Measurements from ENCODE around the gene ACTL6A.

- TF ChIP-seq ZNF274 (IDR thresholded peaks at IDR 0.05; ENCODE audit: low read depth, low read length) (no peak), YY1 (IDR thresholded peaks at IDR 0.05; ENCODE audit: insufficient read depth, insufficient read length) (no peak), SUZ12 (IDR thresholded peaks at IDR 0.05; ENCODE audit: extremely low read depth, insufficient read depth, insufficient read length) (no peak)
Measured at GRCh38 chr3:179603321-179603720, 40.6 kb downstream of the ACTL6A start.
